ENCODE results near the gene TSEN15. TPM values are rescaled to one million over a fixed set of nuclear protein-coding genes. Genes with fewer than 3 reads are reported as not detected.

The TSEN15 gene
- total and polyA plus RNA-seq, 2 experiments from 2014 or later: 55.8 TPM

DNA sequence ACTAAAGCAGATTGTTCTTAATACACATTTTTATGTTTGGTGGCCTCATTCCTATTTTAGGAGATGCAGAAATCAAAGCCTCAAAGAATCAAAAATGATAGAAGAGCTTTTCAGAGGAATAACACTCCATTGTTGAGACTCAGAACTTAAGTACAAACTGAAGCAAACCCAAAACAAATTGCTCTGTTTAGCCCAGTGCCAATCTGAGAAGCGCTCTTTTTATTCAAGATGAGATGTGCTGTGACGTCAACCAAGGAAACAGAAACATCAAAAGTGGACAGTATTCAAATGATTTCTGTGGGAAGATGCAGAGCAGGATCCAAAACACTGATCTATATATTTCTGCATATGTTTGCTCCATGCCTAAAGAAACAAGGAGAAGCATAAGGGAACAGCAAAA, 32.0 kb upstream of the TSEN15 start:
- TF ChIP-seq, protein P1, sequence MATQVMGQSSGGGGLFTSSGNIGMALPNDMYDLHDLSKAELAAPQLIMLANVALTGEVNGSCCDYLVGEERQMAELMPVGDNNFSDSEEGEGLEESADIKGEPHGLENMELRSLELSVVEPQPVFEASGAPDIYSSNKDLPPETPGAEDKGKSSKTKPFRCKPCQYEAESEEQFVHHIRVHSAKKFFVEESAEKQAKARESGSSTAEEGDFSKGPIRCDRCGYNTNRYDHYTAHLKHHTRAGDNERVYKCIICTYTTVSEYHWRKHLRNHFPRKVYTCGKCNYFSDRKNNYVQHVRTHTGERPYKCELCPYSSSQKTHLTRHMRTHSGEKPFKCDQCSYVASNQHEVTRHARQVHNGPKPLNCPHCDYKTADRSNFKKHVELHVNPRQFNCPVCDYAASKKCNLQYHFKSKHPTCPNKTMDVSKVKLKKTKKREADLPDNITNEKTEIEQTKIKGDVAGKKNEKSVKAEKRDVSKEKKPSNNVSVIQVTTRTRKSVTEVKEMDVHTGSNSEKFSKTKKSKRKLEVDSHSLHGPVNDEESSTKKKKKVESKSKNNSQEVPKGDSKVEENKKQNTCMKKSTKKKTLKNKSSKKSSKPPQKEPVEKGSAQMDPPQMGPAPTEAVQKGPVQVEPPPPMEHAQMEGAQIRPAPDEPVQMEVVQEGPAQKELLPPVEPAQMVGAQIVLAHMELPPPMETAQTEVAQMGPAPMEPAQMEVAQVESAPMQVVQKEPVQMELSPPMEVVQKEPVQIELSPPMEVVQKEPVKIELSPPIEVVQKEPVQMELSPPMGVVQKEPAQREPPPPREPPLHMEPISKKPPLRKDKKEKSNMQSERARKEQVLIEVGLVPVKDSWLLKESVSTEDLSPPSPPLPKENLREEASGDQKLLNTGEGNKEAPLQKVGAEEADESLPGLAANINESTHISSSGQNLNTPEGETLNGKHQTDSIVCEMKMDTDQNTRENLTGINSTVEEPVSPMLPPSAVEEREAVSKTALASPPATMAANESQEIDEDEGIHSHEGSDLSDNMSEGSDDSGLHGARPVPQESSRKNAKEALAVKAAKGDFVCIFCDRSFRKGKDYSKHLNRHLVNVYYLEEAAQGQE (IDR thresholded peaks at IDR 0.05; ENCODE audit: unreplicated experiment): no peak
- TF ChIP-seq POLR2AphosphoS5 (IDR thresholded peaks at IDR 0.05; ENCODE audit: low read depth) (no peak), EZH2phosphoT487 (IDR thresholded peaks at IDR 0.05; ENCODE audit: unreplicated experiment) (no peak), ZNF114 (CRISPR knock-in tag; IDR thresholded peaks at IDR 0.05) (no peak)
- TF ChIP-seq, protein P2, sequence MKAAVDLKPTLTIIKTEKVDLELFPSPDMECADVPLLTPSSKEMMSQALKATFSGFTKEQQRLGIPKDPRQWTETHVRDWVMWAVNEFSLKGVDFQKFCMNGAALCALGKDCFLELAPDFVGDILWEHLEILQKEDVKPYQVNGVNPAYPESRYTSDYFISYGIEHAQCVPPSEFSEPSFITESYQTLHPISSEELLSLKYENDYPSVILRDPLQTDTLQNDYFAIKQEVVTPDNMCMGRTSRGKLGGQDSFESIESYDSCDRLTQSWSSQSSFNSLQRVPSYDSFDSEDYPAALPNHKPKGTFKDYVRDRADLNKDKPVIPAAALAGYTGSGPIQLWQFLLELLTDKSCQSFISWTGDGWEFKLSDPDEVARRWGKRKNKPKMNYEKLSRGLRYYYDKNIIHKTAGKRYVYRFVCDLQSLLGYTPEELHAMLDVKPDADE (IDR thresholded peaks at IDR 0.05): no peak
- Mint-ChIP-seq H3K4me1 (peaks cover 14% of the 10 kb centered on the region; the same call in 2 of the 3 replicates), H3K36me3 (ENCODE audit: low read depth) (no peaks in the 10 kb centered on the region), H3K4me3 (no peak overlapping the region), H3K9me3 (no peaks in the 10 kb centered on the region), H3K27me3 (ENCODE audit: insufficient read depth, low read depth, poor library complexity) (no peaks in the 10 kb centered on the region), H3K27ac (no peak overlapping the region)
- H3K27ac ChIP-seq (ENCODE audit: low read depth): no peak overlapping the region
- H3K79me2 ChIP-seq (replicated peaks; ENCODE audit: insufficient read depth): no peaks in the 10 kb centered on the region
- H3K4me2 ChIP-seq: no peak overlapping the region
- H3K4me1 ChIP-seq (ENCODE audit: insufficient read depth): peaks cover 15% of the 10 kb centered on the region
- 0 out of 2 replicates have a peak, but pooled peaks cover 3% of the 10 kb centered on the region for H3K9me2 ChIP-seq (ENCODE audit: insufficient read depth)
- H3K4me3 ChIP-seq: no peak overlapping the region
- DNase-seq (ENCODE audit: low spot score): no peak
- H3K36me3 ChIP-seq (ENCODE audit: insufficient read depth): no peaks in the 10 kb centered on the region
- H4K20me1 ChIP-seq (replicated peaks; ENCODE audit: insufficient read depth): no peaks in the 10 kb centered on the region
- no peaks in the 10 kb centered on the region for H3F3A ChIP-seq (replicated peaks; ENCODE audit: low read depth)
- H2AFZ ChIP-seq: no peak overlapping the region
- ATAC-seq: no peak
- 0 out of 2 replicates have a peak, but pooled peaks cover 3% of the 10 kb centered on the region for H3K27me3 ChIP-seq (ENCODE audit: insufficient read depth)

DNA sequence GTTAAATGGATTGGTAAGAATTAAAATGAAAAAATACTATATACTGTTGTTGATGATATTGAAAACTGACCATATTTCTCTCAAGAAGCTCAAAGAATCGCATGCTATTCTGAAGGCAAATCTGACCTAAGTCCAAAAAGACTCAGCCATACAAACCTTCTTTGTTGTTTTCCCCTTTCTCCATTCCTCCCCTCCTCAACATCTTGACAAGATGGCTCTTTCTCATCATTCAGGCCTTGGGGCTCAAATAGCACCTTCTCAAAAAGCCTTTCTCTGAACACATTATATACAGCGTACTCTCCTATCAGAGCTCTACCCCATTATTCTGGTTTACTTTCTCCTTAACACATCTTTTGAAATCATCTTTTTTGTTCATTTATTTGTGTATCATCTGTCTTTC, 31.2 kb upstream of the TSEN15 start:
- H3K4me1 Mint-ChIP-seq: peaks cover 20% of the 10 kb centered on the region

More for the DNA sequence above, 31.2 kb upstream of the TSEN15 start:
- Histone ChIP-seq H3K9me2 (ENCODE audit: insufficient read depth) (no peaks in the 10 kb centered on the region), H3K27ac (ENCODE audit: low read depth) (no peak overlapping the region), H3K4me1 (ENCODE audit: insufficient read depth) (peaks cover 15% of the 10 kb centered on the region), H3K27me3 (ENCODE audit: insufficient read depth) (peaks cover 8% of the 10 kb centered on the region), H3K4me3 (no peak overlapping the region), H3K36me3 (ENCODE audit: insufficient read depth) (no peaks in the 10 kb centered on the region), H3F3A (replicated peaks; ENCODE audit: low read depth) (no peaks in the 10 kb centered on the region), H3K4me2 (no peak overlapping the region), H3K79me2 (replicated peaks; ENCODE audit: insufficient read depth) (no peaks in the 10 kb centered on the region), H4K20me1 (replicated peaks; ENCODE audit: insufficient read depth) (no peaks in the 10 kb centered on the region), H2AFZ (no peak overlapping the region)
- H3K27me3 Mint-ChIP-seq (ENCODE audit: insufficient read depth, low read depth, poor library complexity): no peaks in the 10 kb centered on the region
- no peak overlapping the region for H3K4me3 Mint-ChIP-seq
- H3K27ac Mint-ChIP-seq: no peak overlapping the region
- DNase-seq (ENCODE audit: low spot score): no peak
- no peaks in the 10 kb centered on the region for H3K9me3 Mint-ChIP-seq
- no peaks in the 10 kb centered on the region for H3K36me3 Mint-ChIP-seq (ENCODE audit: low read depth)
- TF ChIP-seq POLR2AphosphoS5 (IDR thresholded peaks at IDR 0.05; ENCODE audit: low read depth) (no peak), ZNF114 (CRISPR knock-in tag; IDR thresholded peaks at IDR 0.05) (no peak), ZNF331 (CRISPR knock-in tag; IDR thresholded peaks at IDR 0.05; ENCODE audit: low read depth) (no peak), EZH2 (IDR thresholded peaks at IDR 0.05; ENCODE audit: low read depth, unreplicated experiment) (no peak), CREB1 (CRISPR knock-in tag; IDR thresholded peaks at IDR 0.05; ENCODE audit: low read depth) (no peak)
- no peak for ATAC-seq

Data from GM23338 (cell line).